HG03159 (cell line): Measurements from ENCODE around the gene SPEM1.

Source experiments
- ATAC-seq: cut with Tn5 transposase; IDR thresholded peaks from one replicate; pipeline ENCODE4 v1.9.1; 2021; ENCODE audit warnings: mild to moderate bottlenecking, moderate library complexity; ENCODE audit not compliant: unreplicated experiment

The SPEM1 gene

DNA sequence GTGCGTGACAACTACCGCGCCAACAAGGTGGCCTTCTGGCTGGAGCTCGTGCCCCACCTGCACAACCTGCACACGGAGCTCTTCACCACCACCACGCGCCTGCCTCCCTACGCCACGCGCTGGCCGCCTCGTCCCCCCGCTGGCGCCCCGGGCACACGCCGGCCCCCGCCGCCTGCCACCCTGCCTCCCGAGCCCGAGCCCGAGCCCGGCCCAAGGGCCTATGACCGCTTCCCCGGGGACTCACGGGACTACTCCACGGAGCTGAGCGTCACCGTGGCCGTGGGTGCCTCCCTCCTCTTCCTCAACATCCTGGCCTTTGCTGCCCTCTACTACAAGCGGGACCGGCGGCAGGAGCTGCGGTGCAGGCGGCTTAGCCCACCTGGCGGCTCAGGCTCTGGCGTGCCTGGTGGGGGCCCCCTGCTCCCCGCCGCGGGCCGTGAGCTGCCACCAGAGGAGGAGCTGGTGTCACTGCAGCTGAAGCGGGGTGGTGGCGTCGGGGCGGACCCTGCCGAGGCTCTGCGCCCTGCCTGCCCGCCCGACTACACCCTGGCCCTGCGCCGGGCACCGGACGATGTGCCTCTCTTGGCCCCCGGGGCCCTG is 3.0 kb upstream of the SPEM1 start:
- no peak for ATAC-seq

DNA sequence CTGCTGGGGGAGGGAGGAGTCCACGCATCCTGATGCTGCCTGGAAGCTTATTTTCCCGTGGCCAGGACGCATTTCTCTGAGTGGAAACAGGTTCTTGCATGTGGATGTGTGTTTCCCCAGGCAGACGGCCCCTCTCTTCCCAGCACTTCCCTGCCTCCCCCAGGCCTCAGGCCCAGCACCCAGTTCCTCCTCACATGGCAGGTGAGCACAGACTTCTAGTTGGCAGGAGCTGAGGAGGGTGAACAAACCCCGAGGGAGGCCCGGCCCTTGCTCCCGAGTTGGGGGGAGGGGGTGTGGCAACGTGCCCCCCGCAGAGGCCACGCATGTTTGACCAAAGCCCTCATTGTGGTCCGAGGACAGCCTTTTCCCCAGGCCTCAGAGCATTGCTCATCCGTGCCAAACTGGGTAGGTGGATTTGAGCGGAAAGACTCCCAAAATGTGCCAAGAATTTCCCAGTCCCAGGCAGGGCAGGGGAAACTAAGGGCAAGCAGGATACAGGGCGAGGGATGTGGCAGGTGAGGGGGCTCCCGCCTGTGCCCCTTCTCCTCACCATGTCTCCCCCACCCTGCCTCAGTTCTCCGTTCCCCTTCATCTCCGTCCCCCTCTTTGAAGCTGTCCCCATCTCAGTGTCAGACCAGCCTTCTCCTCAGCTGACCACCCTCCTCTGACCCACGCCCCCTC is 1.5 kb upstream of the SPEM1 start:
- no peak for ATAC-seq

- ATAC-seq: no peak
Measured at GRCh38 chr17:7421186-7421585, 1.1 kb downstream of the SPEM1 start.

DNA sequence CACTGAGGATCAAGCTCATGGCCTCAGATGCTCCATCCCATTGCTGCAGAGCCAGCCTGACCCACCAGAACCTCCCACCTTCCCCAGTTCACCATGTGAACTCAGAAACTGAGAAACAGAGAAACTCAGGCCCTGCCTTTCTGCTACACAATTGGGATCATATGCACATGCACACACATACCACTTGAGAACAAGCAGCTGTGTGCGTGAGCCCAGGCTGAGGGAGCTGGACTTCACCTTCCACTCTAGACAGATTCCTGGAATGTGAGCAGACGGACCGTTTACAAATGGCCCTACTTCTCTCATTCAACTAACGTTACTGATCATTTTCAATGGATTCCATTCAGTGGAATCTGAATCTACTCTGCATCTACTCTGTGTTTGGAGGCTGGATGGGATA is 3.6 kb downstream of the SPEM1 start:
- no peak for ATAC-seq

DNA sequence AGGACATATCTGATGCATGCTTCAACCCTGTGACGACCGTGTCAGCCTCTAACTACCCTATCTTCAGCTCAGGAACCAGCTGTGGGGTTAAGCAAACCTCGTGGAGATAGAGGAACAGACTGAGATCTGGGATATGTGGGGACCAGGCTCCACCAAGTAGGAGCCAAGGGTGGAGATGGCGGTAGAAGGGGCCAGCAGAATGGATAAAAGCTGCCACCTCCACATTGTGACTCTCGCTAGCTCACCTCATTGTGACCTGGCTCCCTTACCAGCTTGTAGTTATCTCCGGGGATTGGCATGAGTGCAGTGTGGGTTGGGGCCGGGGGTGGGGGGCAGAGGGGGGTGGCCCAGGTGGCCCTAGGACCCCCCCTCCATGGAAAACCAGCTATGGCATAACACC is 5.2 kb downstream of the SPEM1 start, which contains the start of gene SPEM2:
Gene SPEM2 (plus strand): TSS at position 301 of the 400 bp plus-strand sequence. CDS start 73 bp downstream, at position 374.
- ATAC-seq: no peak

GRCh38 chr17:7425756-7426155 is 5.6 kb downstream of the SPEM1 start:
- no peak for ATAC-seq

GRCh38 chr17:7426203-7426863 is 6.2 kb downstream of the SPEM1 start:
- ATAC-seq: no peak

DNA sequence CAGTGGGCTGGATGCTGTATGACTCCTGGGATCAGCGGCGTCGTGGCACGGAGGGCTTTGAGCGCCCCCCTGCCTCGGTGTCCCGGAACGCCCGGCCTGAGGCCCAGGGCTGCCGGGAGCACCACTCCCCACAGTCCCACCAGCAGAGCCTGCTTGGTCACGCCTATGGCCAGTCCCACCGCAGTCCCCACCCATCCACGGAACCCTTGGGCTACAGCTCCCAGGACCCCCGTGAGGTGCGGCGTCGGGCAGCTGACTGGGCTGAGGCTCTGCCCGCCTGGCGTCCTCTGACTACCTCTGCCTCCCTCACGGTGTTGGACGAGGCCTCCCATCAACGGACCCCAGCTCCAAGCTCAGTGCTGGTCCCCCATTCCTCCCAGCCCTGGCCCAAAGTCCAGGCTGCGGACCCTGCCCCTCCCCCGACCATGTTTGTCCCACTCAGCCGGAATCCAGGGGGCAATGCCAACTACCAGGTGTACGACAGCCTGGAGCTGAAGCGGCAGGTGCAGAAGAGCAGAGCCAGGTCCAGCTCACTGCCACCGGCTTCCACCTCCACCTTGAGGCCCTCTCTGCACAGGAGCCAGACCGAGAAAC is 6.9 kb downstream of the SPEM1 start:
- no peak for ATAC-seq

GRCh38 chr17:7427549-7427948 is 7.4 kb downstream of the SPEM1 start:
- no peak for ATAC-seq

GRCh38 chr17:7428557-7428956 is 8.4 kb downstream of the SPEM1 start, which contains the start of gene SPEM3:
SPEM3 (plus strand) TSS chr17:7428857; CDS start chr17:7428903, 46 bp downstream.
- no peak for ATAC-seq

GRCh38 chr17:7429722-7430121 is 9.6 kb downstream of the SPEM1 start:
- no peak for ATAC-seq

GRCh38 chr17:7431231-7431630 is 11.1 kb downstream of the SPEM1 start:
- no peak for ATAC-seq

DNA sequence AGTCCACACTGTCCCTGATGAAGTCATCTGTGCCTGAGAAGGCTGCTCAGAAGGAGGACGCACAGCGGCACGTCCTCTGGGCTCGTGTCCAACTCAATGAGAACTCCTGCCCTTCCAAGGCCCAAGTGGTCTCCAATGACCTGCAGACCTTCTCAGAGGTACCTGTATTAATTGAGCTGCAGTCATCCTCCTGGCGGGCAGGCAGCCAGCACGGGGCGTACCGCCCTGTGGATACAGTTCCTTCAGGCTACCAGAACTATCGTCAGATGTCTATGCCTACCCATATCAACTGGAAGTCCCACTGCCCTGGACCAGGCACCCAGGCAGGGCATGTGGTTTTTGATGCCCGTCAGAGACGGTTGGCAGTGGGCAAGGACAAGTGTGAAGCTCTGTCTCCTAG is 12.2 kb downstream of the SPEM1 start:
- no peak for ATAC-seq

DNA sequence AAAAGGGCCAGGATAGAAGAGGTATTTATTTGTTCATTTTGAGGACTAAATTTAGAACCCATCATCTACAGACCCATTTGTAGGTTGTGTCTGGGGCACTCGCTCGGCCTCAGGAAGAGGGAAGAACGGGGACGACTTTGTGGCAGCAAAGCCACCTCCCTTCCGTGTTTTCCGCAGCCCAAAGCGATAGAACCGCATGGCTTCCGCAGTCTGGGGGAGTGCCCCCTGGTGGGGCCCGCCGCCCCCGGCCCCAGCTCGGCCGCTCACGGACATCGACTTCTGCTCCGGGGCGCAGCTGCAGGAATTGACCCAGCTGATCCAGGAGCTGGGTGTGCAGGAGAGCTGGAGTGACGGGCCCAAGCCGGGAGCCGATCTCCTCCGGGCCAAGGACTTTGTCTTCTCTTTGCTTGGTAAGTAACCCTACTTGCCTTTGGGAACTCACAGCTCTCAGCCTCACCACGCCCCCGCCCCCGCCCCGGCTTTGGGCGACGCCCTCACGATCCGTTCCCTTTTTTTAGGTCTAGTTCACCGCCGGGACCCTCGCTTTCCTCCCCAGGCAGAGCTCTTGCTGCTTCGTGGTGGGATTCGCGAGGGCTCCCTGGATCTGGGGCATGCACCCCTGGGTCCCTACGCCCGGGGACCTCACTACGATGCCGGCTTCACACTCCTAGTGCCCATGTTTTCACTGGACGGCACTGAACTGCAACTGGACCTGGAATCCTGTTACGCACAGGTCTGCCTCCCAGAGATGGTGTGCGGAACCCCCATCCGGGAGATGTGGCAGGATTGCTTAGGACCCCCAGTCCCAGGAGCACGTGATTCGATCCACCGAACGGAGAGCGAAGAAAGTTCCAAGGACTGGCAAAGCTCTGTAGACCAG is 15.8 kb downstream of the SPEM1 start:
- peak; percentile 12 for ATAC-seq

DNA sequence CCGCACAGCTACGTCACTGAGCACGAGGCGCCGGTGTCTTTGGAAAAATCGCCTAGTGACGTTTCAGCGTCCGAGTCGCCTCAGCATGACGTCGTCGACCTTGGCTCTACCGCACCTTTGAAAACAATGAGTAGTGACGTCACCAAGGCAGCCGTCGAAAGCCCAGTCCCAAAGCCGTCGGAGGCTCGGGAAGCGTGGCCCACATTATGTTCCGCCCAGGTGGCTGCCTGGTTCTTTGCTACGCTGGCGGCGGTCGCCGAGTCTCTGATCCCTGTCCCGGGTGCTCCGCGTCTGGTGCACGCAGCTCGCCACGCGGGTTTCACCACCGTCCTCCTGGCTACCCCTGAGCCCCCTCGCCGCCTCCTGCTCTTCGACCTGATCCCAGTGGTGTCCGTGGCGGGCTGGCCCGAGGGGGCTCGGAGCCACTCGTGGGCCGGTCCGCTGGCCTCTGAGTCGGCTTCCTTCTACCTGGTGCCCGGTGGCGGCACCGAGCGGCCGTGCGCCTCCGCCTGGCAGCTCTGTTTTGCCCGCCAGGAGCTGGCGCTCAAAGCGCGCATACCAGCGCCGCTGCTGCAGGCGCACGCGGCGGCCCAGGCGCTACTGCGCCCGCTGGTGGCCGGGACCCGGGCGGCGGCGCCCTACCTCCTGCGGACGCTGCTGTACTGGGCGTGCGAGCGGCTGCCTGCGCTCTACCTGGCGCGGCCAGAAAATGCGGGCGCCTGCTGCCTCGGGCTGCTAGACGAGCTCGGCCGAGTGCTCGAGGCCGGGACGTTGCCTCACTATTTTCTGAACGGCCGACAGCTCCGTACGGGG is 16.6 kb downstream of the SPEM1 start:
- no peak for ATAC-seq

GRCh38 chr17:7437369-7437863 is 17.3 kb downstream of the SPEM1 start:
- no peak for ATAC-seq

- ATAC-seq: no peak
Measured at GRCh38 chr17:7437950-7438614, 18.0 kb downstream of the SPEM1 start.

DNA sequence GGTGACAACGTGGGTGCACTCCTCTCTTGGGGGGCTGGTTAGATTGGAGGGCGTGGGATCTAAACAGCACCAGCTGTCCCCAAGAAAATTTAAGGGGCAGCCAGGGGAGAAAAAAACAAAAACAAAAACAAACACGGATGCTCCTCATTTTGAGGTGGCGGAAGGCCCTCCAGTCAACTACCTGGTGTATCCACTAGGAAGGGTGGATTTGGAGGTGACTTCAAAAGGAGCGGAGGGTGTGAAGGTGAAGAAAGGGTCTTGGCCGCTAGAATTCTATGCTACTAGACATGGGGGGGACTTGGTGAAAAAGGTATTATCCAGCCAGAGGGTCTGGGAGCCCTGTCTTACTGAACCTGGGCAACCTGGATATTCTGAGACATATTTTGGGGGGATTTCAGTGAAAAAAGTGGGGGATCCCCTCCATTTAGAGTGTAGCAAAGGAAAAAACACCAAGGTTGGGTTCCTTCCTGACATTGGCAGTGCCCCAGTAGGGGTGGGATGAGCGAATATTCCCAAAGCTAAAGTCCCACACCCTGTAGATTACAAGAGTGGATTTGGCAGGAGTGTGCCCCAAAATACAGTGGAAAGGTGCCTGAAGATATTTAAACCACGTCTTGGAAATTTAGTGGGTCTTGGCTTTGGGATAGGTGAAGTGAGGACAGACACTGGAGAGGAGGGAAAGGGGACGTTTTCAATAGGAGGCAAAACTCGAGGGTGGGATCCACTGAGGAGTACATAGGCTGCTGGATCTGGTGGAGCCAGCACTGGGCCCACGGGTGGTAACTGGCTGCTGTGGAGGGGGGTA is 18.7 kb downstream of the SPEM1 start:
- ATAC-seq: no peak
